ENCODE results near the gene ANO10.

The ANO10 gene

GRCh38 chr3:43348852-43349574 lies 272.8 kb downstream of the ANO10 start:
- ChIA-PET CTCF (no interaction called here), POLR2A (no interaction called here)
- H3K4me3 ChIP-seq (ENCODE audit: low read depth, low read length), result no peak overlapping the region
- no peak for TF ChIP-seq CTCF (IDR thresholded peaks at IDR 0.05; ENCODE audit: insufficient read depth, low read length, missing control alignments)
- DNase-seq (ENCODE audit: low read depth, low spot score), result no peak

- no peak for TF ChIP-seq CTCF (IDR thresholded peaks at IDR 0.05; ENCODE audit: insufficient read depth, low read length, missing control alignments)
- no peak overlapping the region for H3K4me3 ChIP-seq (ENCODE audit: low read depth, low read length)
- DNase-seq (ENCODE audit: low read depth, low spot score), result no peak
- ChIA-PET CTCF (no interaction called here), POLR2A (no interaction called here)
Measured at GRCh38 chr3:43348350-43348749, 273.5 kb downstream of the ANO10 start.

- H3K4me3 ChIP-seq (ENCODE audit: low read depth, low read length), result no peak overlapping the region
- ChIA-PET POLR2A (no interaction called here), CTCF (no interaction called here)
- no peak for TF ChIP-seq CTCF (IDR thresholded peaks at IDR 0.05; ENCODE audit: insufficient read depth, low read length, missing control alignments)
- no peak for DNase-seq (ENCODE audit: low read depth, low spot score)
Measured at GRCh38 chr3:43347774-43348173, 274.0 kb downstream of the ANO10 start.

- no peak overlapping the region for H3K4me3 ChIP-seq (ENCODE audit: low read depth, low read length)
- POLR2A ChIA-PET, result interaction anchor here (0.6 kb wide), 1 partner anchor 23 kb away, joined by 3 read pairs; no protein-coding TSS in a partner anchor
- DNase-seq (ENCODE audit: low read depth, low spot score), result no peak
- TF ChIP-seq CTCF (IDR thresholded peaks at IDR 0.05; ENCODE audit: insufficient read depth, low read length, missing control alignments), result no peak
- CTCF ChIA-PET, result interaction anchor here (0.9 to 2.1 kb wide), 3 partner anchors 9 to 156 kb away, joined by 3 to 6 read pairs (median 3); no protein-coding TSS in a partner anchor
Measured at GRCh38 chr3:43346978-43347749, 274.6 kb downstream of the ANO10 start.

- H3K4me3 ChIP-seq (ENCODE audit: low read depth, low read length), result no peak overlapping the region
- DNase-seq (ENCODE audit: low read depth, low spot score), result peak; percentile 40
- POLR2A ChIA-PET, result no interaction called here
- TF ChIP-seq CTCF (IDR thresholded peaks at IDR 0.05; ENCODE audit: insufficient read depth, low read length, missing control alignments), result no peak
- CTCF ChIA-PET, result interaction anchor here (0.9 to 2.1 kb wide), 3 partner anchors 11 to 185 kb away, joined by 3 to 6 read pairs (median 3); no protein-coding TSS in a partner anchor
Measured at GRCh38 chr3:43345877-43346276, 275.9 kb downstream of the ANO10 start.

GRCh38 chr3:43345246-43345645 lies 276.6 kb downstream of the ANO10 start:
- ChIA-PET CTCF (interaction anchor here (1.3 to 2.1 kb wide), 2 partner anchors 10 to 184 kb away, joined by 3 to 6 read pairs; no protein-coding TSS in a partner anchor), POLR2A (no interaction called here)
- DNase-seq (ENCODE audit: low read depth, low spot score), result no peak
- no peak for TF ChIP-seq CTCF (IDR thresholded peaks at IDR 0.05; ENCODE audit: insufficient read depth, low read length, missing control alignments)
- no peak overlapping the region for H3K4me3 ChIP-seq (ENCODE audit: low read depth, low read length)

All from AG04449 (cell line).